Embryonic facial prominence (tissue), 1 donor: ENCODE results near the gene PLEKHM3.
"Not testable (repeated sequence)": the region's sequence is repeated elsewhere in the genome, so short reads cannot be mapped to it uniquely, and the experiment has no call there.

Experiments
- DNase-seq: peaks from one replicate; pipeline ENCODE4 v3.0.0-alpha.2; 2016; ENCODE audit errors: extremely low spot score

The PLEKHM3 gene

GRCh38 chr2:208036357-208036756 is 11.0 kb upstream of the PLEKHM3 start:
- no peak for DNase-seq

- no peak for DNase-seq
These were observed 9.3 kb upstream of the PLEKHM3 start for GRCh38 chr2:208034503-208035140.

GRCh38 chr2:208033701-208034502 is 8.6 kb upstream of the PLEKHM3 start:
- no peak for DNase-seq

- DNase-seq, result no peak
These were observed 6.3 kb upstream of the PLEKHM3 start for GRCh38 chr2:208031608-208032019.

GRCh38 chr2:208025814-208026184 is 472 bp upstream of the PLEKHM3 start:
- no peak for DNase-seq

GRCh38 chr2:208024091-208024490 is 1.2 kb downstream of the PLEKHM3 start:
- no peak for DNase-seq

- no peak for DNase-seq
These were observed 5.1 kb downstream of the PLEKHM3 start for GRCh38 chr2:208020253-208020652.

- DNase-seq, result not testable (repeated sequence)
These were observed 7.1 kb downstream of the PLEKHM3 start for GRCh38 chr2:208018124-208018712.

- DNase-seq, result no peak
These were observed 7.6 kb downstream of the PLEKHM3 start for GRCh38 chr2:208017721-208018120.

GRCh38 chr2:208015475-208015874 is 9.9 kb downstream of the PLEKHM3 start:
- no peak for DNase-seq

GRCh38 chr2:208013285-208014178 is 11.8 kb downstream of the PLEKHM3 start:
- DNase-seq, result no peak

- DNase-seq, result no peak
These were observed 12.9 kb downstream of the PLEKHM3 start for GRCh38 chr2:208012449-208012848.

GRCh38 chr2:208010506-208010905 is 14.8 kb downstream of the PLEKHM3 start:
- DNase-seq, result no peak

- DNase-seq, result no peak
These were observed 18.5 kb downstream of the PLEKHM3 start for GRCh38 chr2:208006833-208007232.

- no peak for DNase-seq
These were observed 19.0 kb downstream of the PLEKHM3 start for GRCh38 chr2:208006337-208006736.

- DNase-seq, result no peak
These were observed 23.4 kb downstream of the PLEKHM3 start for GRCh38 chr2:208001924-208002323.

GRCh38 chr2:208000701-208001395 is 24.5 kb downstream of the PLEKHM3 start:
- DNase-seq, result no peak

- DNase-seq, result no peak
These were observed 28.5 kb downstream of the PLEKHM3 start for GRCh38 chr2:207996848-207997247.

- DNase-seq, result no peak
These were observed 29.4 kb downstream of the PLEKHM3 start for GRCh38 chr2:207995887-207996286.

GRCh38 chr2:207993151-207993763 is 32.1 kb downstream of the PLEKHM3 start:
- no peak for DNase-seq

- DNase-seq, result no peak
These were observed 33.4 kb downstream of the PLEKHM3 start for GRCh38 chr2:207991944-207992343.
